NCI-H526 (cell line): ENCODE data around the gene MAP2K1.
"Not testable (repeated sequence)": the region's sequence is repeated elsewhere in the genome, so short reads cannot be mapped to it uniquely, and the experiment has no call there.

ENCODE experiments used
- DNase-seq, 2 experiments: peaks; one replicate each; lab custom pipeline; 2025; lab: John Stamatoyannopoulos, UW

MAP2K1 gene

GRCh38 chr15:66476535-66476934, 89.8 kb downstream of the MAP2K1 start:
- no peak for DNase-seq

- DNase-seq: no peak
Observed at GRCh38 chr15:66477011-66477410, 90.3 kb downstream of the MAP2K1 start.

GRCh38 chr15:66480267-66480666, 93.6 kb downstream of the MAP2K1 start:
- no peak for DNase-seq

GRCh38 chr15:66481107-66481856, 94.6 kb downstream of the MAP2K1 start:
- no peak for DNase-seq

GRCh38 chr15:66482539-66482938, 95.8 kb downstream of the MAP2K1 start:
- DNase-seq: no peak

GRCh38 chr15:66483131-66483566, 96.4 kb downstream of the MAP2K1 start:
- no peak for DNase-seq

GRCh38 chr15:66484539-66485112, 97.9 kb downstream of the MAP2K1 start:
- no peak for DNase-seq

- DNase-seq: no peak
Observed at GRCh38 chr15:66486887-66487286, 100.2 kb downstream of the MAP2K1 start.

GRCh38 chr15:66488525-66488924, 101.8 kb downstream of the MAP2K1 start:
- DNase-seq: no peak

- no peak for DNase-seq
Observed at GRCh38 chr15:66489179-66489791, 102.6 kb downstream of the MAP2K1 start.

GRCh38 chr15:66491846-66492245, 105.1 kb downstream of the MAP2K1 start:
- no peak for DNase-seq

- DNase-seq: no peak
Observed at GRCh38 chr15:66494262-66494661, 107.5 kb downstream of the MAP2K1 start.

GRCh38 chr15:66496951-66497501, 110.3 kb downstream of the MAP2K1 start:
- DNase-seq: peak in 1 of 2 experiments; percentile 4

- DNase-seq: peak; percentile 75 to 96
Observed at GRCh38 chr15:66497502-66498455, 111.1 kb downstream of the MAP2K1 start, which contains the start of gene SNAPC5. TSS of gene SNAPC5 (minus strand) at chr15:66497762. CDS start at chr15:66497731, 31 bp downstream.

- peak in 1 of 2 experiments; percentile 12 for DNase-seq
Observed at GRCh38 chr15:66498501-66499386, 112.0 kb downstream of the MAP2K1 start.

GRCh38 chr15:66500346-66500745, 113.6 kb downstream of the MAP2K1 start:
- DNase-seq: not testable (repeated sequence)

- DNase-seq: no peak
Observed at GRCh38 chr15:66502491-66502890, 115.8 kb downstream of the MAP2K1 start.

GRCh38 chr15:66503041-66503648, 116.4 kb downstream of the MAP2K1 start:
- not testable (repeated sequence) for DNase-seq

- DNase-seq: no peak
Observed at GRCh38 chr15:66503780-66504562, 117.3 kb downstream of the MAP2K1 start.
